ENCODE results near the gene APOL1. TPM values are rescaled to one million over a fixed set of nuclear protein-coding genes. Genes with fewer than 3 reads are reported as not detected.

Gene APOL1
- total and polyA plus RNA-seq, 2 of the 4 experiments (the other 2 are of a cell fraction), result 0.36 to 0.77 TPM

DNA sequence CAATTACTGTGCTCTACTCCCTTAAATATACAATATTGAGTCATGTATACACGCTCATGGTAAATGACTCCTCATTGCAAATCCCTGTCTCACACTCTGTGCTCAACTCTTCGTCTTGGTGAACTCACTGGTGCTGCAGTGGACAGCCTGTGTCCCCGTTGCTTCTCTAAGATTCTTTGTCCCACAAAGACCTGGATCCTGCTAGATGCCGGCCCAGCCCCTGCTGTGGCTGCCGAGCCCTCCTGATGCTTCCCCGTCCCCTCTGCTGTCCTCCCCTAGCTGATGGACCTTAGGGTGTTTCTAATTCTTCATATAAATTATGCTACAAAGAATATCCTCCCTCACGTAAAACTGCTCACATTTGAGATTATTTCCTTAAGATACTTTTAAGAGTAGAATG, 19.1 kb upstream of the APOL1 start:
- Histone ChIP-seq H3K4me3 (ENCODE audit: insufficient read depth, low read depth, low read length) (no peak overlapping the region), H4K20me1 (ENCODE audit: insufficient read depth, low read length) (peaks cover 9% of the 10 kb centered on the region; the same call in 1 of the 2 replicates), H3K9ac (ENCODE audit: low read depth, low read length) (no peak overlapping the region), H4K91ac (ENCODE audit: insufficient read depth, low read depth, low read length) (no peak overlapping the region), H4K8ac (ENCODE audit: low read depth in 2 of 2, low read length in 2 of 2) (no peak overlapping the region), H2AK9ac (replicated peaks; ENCODE audit: low read depth, low read length, poor library complexity) (no peak overlapping the region), H3K4ac (ENCODE audit: low read depth, low read length) (no peak overlapping the region), H4K5ac (ENCODE audit: low read depth, low read length) (no peak overlapping the region), H2AK5ac (ENCODE audit: low read depth, low read length) (no peak overlapping the region), H3K4me2 (ENCODE audit: low read depth, low read length) (no peak overlapping the region), H3K23ac (ENCODE audit: low read depth, low read length) (no peak overlapping the region), H3K27ac (ENCODE audit: insufficient read depth, low read length) (no peak overlapping the region), H2BK5ac (ENCODE audit: low read depth, low read length, poor library complexity, severe bottlenecking) (no peak overlapping the region), H3K56ac (ENCODE audit: extremely low read depth, insufficient read depth, low read length) (no peak overlapping the region), H2BK15ac (ENCODE audit: low read depth, low read length) (no peak overlapping the region), H3K79me1 (ENCODE audit: low read depth in 1 of 2, low read length in 2 of 2) (peaks cover 4 to 43% of the 10 kb centered on the region in 2 experiments), H3K18ac (ENCODE audit: low read depth, low read length) (no peak overlapping the region), H3K9me1 (ENCODE audit: insufficient read depth, low read length) (peaks cover 20% of the 10 kb centered on the region), H3K4me1 (ENCODE audit: control insufficient read depth, insufficient read depth, low read length) (peaks cover 16% of the 10 kb centered on the region), H2AFZ (replicated peaks; ENCODE audit: low read length, poor library complexity) (no peak overlapping the region), H2BK120ac (ENCODE audit: low read depth, low read length) (no peak overlapping the region), H2BK20ac (ENCODE audit: low read depth, low read length) (no peak overlapping the region), H3K14ac (replicated peaks; ENCODE audit: low read depth, low read length) (no peak overlapping the region), H3K9me3 (ENCODE audit: control insufficient read depth, insufficient read depth, low read length) (no peaks in the 10 kb centered on the region), H3K27me3 (ENCODE audit: control insufficient read depth, insufficient read depth, low read length) (no peaks in the 10 kb centered on the region), H3K36me3 (ENCODE audit: control insufficient read depth, insufficient read depth, low read length) (peaks cover 30% of the 10 kb centered on the region)
- in situ Hi-C loops (cut with MboI; ENCODE audit: low sequenced_read_pairs), result no loop called here
- POLR2A ChIA-PET (ENCODE audit: unreplicated experiment), result no interaction called here
- no TSS peak for BruUV-seq (replicated peaks)
- ATAC-seq (ENCODE audit: low read depth) (peak; percentile 33), DNase-seq (peak; percentile 26)
- intact Hi-C loops (cut with micrococcal nuclease), result no loop called here
- TF ChIP-seq MAFK (IDR thresholded peaks at IDR 0.05; ENCODE audit: low read depth, low read length), result no peak
- TF ChIP-seq SMC3 (IDR thresholded peaks at IDR 0.05; ENCODE audit: low read depth, low read length), result no peak
- TF ChIP-seq, protein P1, sequence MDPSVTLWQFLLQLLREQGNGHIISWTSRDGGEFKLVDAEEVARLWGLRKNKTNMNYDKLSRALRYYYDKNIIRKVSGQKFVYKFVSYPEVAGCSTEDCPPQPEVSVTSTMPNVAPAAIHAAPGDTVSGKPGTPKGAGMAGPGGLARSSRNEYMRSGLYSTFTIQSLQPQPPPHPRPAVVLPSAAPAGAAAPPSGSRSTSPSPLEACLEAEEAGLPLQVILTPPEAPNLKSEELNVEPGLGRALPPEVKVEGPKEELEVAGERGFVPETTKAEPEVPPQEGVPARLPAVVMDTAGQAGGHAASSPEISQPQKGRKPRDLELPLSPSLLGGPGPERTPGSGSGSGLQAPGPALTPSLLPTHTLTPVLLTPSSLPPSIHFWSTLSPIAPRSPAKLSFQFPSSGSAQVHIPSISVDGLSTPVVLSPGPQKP (IDR thresholded peaks at IDR 0.05; ENCODE audit: borderline replicate concordance, low read depth, low read length), result no peak
- TF ChIP-seq, protein P2, sequence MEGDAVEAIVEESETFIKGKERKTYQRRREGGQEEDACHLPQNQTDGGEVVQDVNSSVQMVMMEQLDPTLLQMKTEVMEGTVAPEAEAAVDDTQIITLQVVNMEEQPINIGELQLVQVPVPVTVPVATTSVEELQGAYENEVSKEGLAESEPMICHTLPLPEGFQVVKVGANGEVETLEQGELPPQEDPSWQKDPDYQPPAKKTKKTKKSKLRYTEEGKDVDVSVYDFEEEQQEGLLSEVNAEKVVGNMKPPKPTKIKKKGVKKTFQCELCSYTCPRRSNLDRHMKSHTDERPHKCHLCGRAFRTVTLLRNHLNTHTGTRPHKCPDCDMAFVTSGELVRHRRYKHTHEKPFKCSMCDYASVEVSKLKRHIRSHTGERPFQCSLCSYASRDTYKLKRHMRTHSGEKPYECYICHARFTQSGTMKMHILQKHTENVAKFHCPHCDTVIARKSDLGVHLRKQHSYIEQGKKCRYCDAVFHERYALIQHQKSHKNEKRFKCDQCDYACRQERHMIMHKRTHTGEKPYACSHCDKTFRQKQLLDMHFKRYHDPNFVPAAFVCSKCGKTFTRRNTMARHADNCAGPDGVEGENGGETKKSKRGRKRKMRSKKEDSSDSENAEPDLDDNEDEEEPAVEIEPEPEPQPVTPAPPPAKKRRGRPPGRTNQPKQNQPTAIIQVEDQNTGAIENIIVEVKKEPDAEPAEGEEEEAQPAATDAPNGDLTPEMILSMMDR (conservative IDR thresholded peaks at IDR 0.05; ENCODE audit: low read depth, low read length), result no peak
- no peak for TF ChIP-seq RFX5 (IDR thresholded peaks at IDR 0.05; ENCODE audit: low read depth, low read length)
- TF ChIP-seq CEBPB (IDR thresholded peaks at IDR 0.05; ENCODE audit: low read depth, low read length), result no peak
- TF ChIP-seq NFE2L2 (IDR thresholded peaks at IDR 0.05; ENCODE audit: low read depth, low read length), result no peak
- TF ChIP-seq MAZ (IDR thresholded peaks at IDR 0.05; ENCODE audit: borderline replicate concordance, low read depth, low read length), result no peak
- TF ChIP-seq BHLHE40 (IDR thresholded peaks at IDR 0.05; ENCODE audit: low read depth, low read length), result no peak
- TF ChIP-seq, protein P3, sequence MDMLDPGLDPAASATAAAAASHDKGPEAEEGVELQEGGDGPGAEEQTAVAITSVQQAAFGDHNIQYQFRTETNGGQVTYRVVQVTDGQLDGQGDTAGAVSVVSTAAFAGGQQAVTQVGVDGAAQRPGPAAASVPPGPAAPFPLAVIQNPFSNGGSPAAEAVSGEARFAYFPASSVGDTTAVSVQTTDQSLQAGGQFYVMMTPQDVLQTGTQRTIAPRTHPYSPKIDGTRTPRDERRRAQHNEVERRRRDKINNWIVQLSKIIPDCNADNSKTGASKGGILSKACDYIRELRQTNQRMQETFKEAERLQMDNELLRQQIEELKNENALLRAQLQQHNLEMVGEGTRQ (IDR thresholded peaks at IDR 0.05; ENCODE audit: low read depth, low read length), result no peak
- no peak for TF ChIP-seq FOS (IDR thresholded peaks at IDR 0.05; ENCODE audit: low read depth, low read length)
- TF ChIP-seq RCOR1 (IDR thresholded peaks at IDR 0.05; ENCODE audit: insufficient replicate concordance, low read length), result no peak
- no peak for TF ChIP-seq MXI1 (IDR thresholded peaks at IDR 0.05; ENCODE audit: borderline replicate concordance, low read depth, low read length)
- TF ChIP-seq RAD21 (IDR thresholded peaks at IDR 0.05; ENCODE audit: low read length), result no peak
- WGBS, 2 experiments (ENCODE audit: extremely low coverage in 2 of 2, insufficient read length in 1 of 2), result 70% methylated on average over 3 of the region's 7 CpGs; no CpG with 5 or more reads in 1 of the 2 experiments
- dilution Hi-C loops (cut with HindIII; ENCODE audit: low sequenced_read_pairs, unreplicated experiment), result no loop called here
- CTCF ChIA-PET, result no interaction called here

All from IMR-90 (cell line).